Hypothalamus (tissue), 51 donors: ENCODE data around the gene CYLD.

Source experiments
- DNase-seq, 51 donors: peaks; one replicate each; lab custom pipeline; 2025; lab: John Stamatoyannopoulos, UW

The CYLD gene

DNA sequence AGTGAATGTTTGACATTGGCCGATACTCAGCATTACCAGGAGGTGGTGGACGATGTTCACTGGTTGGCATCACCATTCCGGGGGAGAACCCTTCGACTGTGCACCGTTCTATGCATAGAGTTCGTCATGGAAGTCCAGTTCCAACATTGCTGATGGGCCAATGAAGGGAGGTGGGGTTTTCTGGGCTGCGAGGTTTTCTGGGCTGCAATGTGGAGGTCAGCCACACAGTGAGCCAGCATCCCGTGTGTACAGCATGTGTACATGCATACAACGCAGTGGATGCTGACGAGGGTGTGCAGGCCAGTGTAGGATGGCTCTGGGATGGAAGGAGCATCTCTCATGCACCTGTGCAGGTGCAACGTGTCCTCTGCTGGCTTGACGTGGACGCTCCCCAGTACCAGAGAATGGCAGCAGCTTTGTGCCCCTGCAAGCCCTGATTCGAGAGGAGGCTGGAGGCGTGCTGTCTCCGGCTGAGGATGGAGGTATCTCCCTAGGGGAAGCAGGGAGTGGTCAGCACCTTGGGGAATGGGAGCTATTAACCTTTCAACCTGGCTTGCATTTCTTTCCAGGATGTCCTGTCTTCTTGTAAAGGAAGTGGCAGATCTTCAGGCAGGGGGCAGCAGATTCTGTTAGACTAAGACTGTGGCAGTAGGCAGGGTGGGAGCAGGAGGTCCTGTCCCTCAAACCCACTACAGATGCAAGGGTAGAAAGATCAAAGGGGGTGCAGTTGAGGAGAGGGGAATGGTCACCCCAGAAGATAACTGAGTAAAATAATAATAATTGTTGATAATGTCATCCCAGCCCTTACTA lies 98.2 kb downstream of the CYLD start:
- DNase-seq: peak in 2 of 51 donors; percentile 11 to 37

DNA sequence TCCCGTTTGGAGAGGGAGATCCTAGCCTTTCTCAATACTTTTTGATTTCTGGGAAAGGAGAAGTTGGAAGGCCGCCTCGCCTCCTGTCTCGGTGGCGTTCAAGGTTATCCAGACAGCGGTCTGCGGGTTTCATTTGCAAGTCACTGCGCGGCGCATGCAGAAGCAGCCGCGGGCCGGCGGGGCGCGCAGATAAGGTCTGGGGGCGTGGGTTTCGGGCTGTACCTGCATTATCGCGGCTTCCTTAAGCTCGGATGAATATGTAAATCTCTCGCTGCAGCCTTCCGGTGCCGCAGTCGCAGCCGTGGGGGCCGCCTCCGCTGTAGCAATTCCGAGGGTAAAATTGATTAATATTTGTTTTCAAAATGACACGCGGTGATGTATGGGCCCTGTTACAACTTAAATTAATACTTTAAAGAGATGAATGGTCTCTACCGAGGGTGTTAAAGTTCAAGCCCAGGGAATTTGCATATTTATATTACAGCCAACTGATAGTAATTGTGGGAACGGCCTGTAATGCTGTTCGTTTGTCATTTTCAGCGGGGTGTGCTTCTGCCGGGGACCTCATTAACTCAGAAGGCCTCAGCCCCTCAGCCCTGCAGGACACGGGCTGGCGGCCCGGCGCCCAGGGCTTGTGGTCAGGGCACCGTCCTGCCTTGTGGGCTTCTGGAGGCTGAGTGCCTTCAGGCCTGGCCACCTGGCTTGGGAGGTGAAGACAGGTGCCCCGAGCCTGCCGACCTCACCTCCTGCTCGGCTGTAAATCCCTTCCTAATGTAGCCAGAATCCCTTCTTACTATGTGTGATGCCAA lies 99.4 kb downstream of the CYLD start:
- peak in 1 of 51 donors; percentile 5 for DNase-seq

DNA sequence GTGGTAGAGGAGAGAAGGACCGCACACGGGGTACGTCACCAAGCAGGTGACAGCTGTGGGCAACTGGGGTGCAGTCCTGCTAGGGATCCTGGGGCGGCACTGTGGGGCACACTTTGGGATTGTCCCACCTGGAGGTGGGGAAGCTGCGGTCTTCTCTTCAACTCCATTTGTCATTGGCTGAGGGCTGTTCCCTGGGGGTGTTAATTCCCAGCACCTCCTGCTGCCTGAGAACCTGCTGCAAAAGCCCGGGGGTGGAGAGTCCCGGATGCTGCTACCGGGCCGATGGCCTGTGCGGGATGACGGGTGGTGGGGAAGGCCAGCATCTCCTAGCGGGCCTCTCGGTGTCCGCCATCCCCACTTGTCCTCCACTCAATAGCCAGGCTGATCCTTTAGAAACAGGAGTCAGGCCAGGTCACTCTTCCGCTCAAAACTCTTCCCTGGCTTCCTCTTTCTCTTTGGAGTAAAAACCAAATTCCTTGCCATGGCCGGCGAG lies 100.2 kb downstream of the CYLD start:
- DNase-seq: no peak

DNA sequence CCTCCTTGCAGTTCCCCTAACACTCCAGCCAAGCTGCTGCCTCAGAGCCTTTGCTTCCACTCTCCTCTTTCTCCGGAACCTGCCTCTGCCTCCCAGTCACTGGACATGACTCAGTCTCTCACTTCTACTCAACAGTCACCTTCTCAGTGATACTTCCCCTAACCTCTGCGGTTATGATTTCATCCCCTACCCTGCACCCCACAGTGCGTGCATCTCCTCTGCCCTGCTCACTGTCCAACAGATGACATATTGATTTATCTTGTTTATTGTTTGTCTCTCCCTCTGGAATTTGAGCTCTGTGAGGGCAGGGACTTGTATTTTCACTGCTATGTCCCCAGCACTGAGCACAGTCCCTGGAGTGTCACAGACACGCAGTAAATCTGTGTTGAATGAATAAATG lies 100.7 kb downstream of the CYLD start:
- no peak for DNase-seq

DNA sequence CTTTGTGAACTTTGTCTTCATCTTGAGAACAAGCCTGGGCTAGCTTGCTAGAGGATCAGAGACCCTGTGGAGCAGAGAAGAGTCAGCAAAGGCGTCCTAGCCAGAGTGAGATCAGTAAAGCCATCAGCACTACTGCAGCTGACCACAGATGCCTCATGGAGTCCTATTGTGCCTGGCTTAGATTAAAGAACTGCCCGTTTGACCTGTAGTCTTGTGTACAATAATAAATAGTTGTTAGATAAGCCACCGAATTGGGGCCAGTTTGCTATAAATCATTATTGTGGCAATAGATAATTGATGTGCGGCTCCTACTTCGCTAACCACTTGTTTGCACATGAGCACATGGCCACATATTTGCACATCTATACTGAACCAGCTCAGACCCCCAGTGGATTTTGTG lies 103.0 kb downstream of the CYLD start:
- no peak for DNase-seq

DNA sequence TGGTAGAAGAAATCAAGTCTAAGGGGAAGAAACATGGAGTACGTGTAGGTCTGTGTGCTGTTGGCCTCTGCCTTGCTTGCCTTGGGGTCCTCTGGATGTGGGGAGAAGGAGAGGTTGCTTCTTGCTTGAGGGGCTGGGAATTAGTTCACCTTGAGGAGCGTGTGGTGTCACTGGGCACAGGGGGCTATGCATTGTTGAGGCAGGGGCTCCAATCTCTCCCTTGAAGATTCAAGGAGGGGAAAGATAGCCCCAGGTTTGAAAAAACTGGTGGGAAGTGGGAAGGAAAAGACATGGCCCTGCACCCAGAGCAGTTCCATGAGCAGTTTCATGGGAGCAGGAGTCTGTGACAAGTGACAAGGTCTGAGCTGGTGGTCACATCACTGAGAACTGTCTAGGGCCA lies 103.4 kb downstream of the CYLD start:
- no peak for DNase-seq

DNA sequence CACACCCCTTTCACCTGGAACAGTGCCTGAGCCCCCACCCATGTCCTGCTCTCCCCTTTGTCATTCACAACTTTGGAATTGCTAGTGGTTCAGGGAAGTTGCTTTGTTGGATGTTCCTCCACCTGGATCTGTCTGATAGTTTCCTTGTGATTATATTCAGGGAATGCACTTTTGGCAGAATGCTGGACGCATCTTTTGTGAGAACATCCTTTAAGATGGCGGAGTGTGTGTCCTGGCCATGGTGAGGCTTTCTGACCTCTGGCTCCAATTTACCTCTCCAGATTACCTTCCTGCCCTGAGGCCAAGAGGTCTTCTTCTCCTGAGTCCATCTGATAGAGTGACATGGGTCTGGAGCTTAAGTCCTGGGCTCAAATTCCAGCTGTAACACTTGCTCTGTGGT lies 104.6 kb downstream of the CYLD start:
- no peak for DNase-seq

DNA sequence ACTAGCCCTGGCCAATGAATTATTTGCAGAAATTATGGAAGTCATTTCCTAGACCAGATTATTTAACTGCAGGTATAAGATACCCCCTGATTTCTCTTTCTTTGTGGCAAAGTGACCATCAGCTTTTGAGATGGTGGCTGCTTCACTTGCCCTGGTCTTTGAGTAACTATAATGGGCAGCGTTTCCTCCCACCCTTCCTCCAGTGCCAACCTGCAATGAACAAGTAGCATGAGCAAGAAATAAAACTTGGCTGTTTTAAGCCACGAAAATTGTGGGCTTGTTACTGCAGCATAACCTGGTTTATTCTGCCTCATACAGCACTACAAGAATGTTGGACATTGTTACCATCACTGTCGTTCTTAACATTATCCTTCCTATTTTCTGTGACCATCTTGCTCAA lies 105.3 kb downstream of the CYLD start:
- no peak for DNase-seq

DNA sequence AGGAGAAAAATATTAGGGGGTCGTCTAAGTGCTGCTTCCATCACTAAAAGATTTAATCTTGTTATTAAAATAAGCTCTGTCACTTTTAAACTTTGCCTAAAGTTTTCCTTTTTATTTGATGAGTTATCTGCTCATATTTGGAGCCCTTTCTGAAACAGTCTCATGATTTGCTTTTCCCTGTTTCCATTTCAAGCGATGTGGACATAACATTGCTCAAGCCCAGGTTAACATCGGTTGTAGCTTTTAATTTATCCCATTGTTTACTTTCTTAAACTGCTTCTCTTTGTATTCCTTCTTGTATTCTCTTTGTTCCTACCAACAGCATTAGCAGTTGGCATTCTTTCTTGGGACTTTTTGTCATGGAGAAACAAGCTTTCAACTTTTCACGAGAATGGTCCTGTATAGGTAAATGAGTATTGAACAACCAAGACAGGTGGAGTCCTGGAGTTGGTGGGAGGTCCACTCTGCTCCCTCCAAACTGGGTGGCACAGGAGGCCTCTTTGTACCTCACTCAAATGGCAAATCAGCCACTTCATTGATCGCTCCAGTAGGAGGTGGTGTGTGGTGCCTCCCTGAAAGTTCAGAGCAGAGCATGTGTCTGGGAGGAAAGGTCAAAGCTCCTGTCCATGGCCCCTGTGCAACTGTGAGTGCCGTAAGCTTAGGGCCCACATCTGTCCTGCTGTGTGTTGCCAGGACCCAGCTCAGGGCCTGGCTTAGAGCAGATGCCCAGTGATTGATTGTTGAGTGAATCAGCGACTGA lies 107.0 kb downstream of the CYLD start:
- DNase-seq: no peak
